Measurements from ENCODE around the gene NHLRC3.

NHLRC3 gene

GRCh38 chr13:39023316-39023715, 14.9 kb upstream of the NHLRC3 start:
- Histone ChIP-seq H3K4me3 (ENCODE audit: low read length in 2 of 2) (no peak overlapping the region), H3K4me1 (ENCODE audit: control insufficient read depth in 2 of 2, insufficient read depth in 2 of 2, low read length in 2 of 2) (peaks cover 10 to 17% of the 10 kb centered on the region in 2 donors), H3K9ac (ENCODE audit: low read depth in 1 of 2, low read length in 2 of 2) (no peak overlapping the region), H3K27me3 (ENCODE audit: control insufficient read depth in 2 of 2, insufficient read depth in 2 of 2, low read length in 2 of 2) (no peaks in the 10 kb centered on the region), H3K9me3 (ENCODE audit: control insufficient read depth in 2 of 2, low read length in 2 of 2) (no peaks in the 10 kb centered on the region), H3K27ac (ENCODE audit: low read depth in 2 of 2, low read length in 2 of 2) (no peak overlapping the region), H3K36me3 (ENCODE audit: control insufficient read depth in 2 of 2, insufficient read depth in 2 of 2, low read length in 2 of 2) (peaks cover 36 to 40% of the 10 kb centered on the region in 2 donors)

- Histone ChIP-seq H3K9me3 (ENCODE audit: control insufficient read depth in 2 of 2, low read length in 2 of 2) (no peaks in the 10 kb centered on the region), H3K4me1 (ENCODE audit: control insufficient read depth in 2 of 2, insufficient read depth in 2 of 2, low read length in 2 of 2) (peaks cover 10 to 17% of the 10 kb centered on the region in 2 donors), H3K27ac (ENCODE audit: low read depth in 2 of 2, low read length in 2 of 2) (no peak overlapping the region), H3K9ac (ENCODE audit: low read depth in 1 of 2, low read length in 2 of 2) (no peak overlapping the region), H3K27me3 (ENCODE audit: control insufficient read depth in 2 of 2, insufficient read depth in 2 of 2, low read length in 2 of 2) (no peaks in the 10 kb centered on the region), H3K36me3 (ENCODE audit: control insufficient read depth in 2 of 2, insufficient read depth in 2 of 2, low read length in 2 of 2) (peaks cover 39 to 44% of the 10 kb centered on the region in 2 donors), H3K4me3 (ENCODE audit: low read length in 2 of 2) (no peak overlapping the region)
Observed at GRCh38 chr13:39023761-39024160, 14.5 kb upstream of the NHLRC3 start.

- Histone ChIP-seq H3K4me3 (ENCODE audit: low read length in 2 of 2) (no peak overlapping the region), H3K36me3 (ENCODE audit: control insufficient read depth in 2 of 2, insufficient read depth in 2 of 2, low read length in 2 of 2) (peaks cover 39 to 45% of the 10 kb centered on the region in 2 donors), H3K27ac (ENCODE audit: low read depth in 2 of 2, low read length in 2 of 2) (peak overlapping the region in 1 of 2 donors; percentile 19), H3K9me3 (ENCODE audit: control insufficient read depth in 2 of 2, low read length in 2 of 2) (no peaks in the 10 kb centered on the region), H3K27me3 (ENCODE audit: control insufficient read depth in 2 of 2, insufficient read depth in 2 of 2, low read length in 2 of 2) (no peaks in the 10 kb centered on the region), H3K9ac (ENCODE audit: low read depth in 1 of 2, low read length in 2 of 2) (no peak overlapping the region), H3K4me1 (ENCODE audit: control insufficient read depth in 2 of 2, insufficient read depth in 2 of 2, low read length in 2 of 2) (peaks cover 10 to 17% of the 10 kb centered on the region in 2 donors)
Observed at GRCh38 chr13:39025433-39025839, 12.8 kb upstream of the NHLRC3 start.

GRCh38 chr13:39032150-39032549, 6.1 kb upstream of the NHLRC3 start:
- Histone ChIP-seq H3K9me3 (ENCODE audit: control insufficient read depth in 2 of 2, low read length in 2 of 2) (no peaks in the 10 kb centered on the region), H3K4me3 (ENCODE audit: low read length in 2 of 2) (no peak overlapping the region), H3K4me1 (ENCODE audit: control insufficient read depth in 2 of 2, insufficient read depth in 2 of 2, low read length in 2 of 2) (peaks cover 9 to 12% of the 10 kb centered on the region in 2 donors), H3K27me3 (ENCODE audit: control insufficient read depth in 2 of 2, insufficient read depth in 2 of 2, low read length in 2 of 2) (no peaks in the 10 kb centered on the region), H3K36me3 (ENCODE audit: control insufficient read depth in 2 of 2, insufficient read depth in 2 of 2, low read length in 2 of 2) (peaks cover 9 to 18% of the 10 kb centered on the region in 2 donors), H3K27ac (ENCODE audit: low read depth in 2 of 2, low read length in 2 of 2) (no peak overlapping the region), H3K9ac (ENCODE audit: low read depth in 1 of 2, low read length in 2 of 2) (no peak overlapping the region)

GRCh38 chr13:39034085-39034484, 4.2 kb upstream of the NHLRC3 start:
- Histone ChIP-seq H3K27ac (ENCODE audit: low read depth in 2 of 2, low read length in 2 of 2) (no peak overlapping the region), H3K27me3 (ENCODE audit: control insufficient read depth in 2 of 2, insufficient read depth in 2 of 2, low read length in 2 of 2) (no peaks in the 10 kb centered on the region), H3K4me3 (ENCODE audit: low read length in 2 of 2) (no peak overlapping the region), H3K9me3 (ENCODE audit: control insufficient read depth in 2 of 2, low read length in 2 of 2) (no peaks in the 10 kb centered on the region), H3K9ac (ENCODE audit: low read depth in 1 of 2, low read length in 2 of 2) (no peak overlapping the region), H3K4me1 (ENCODE audit: control insufficient read depth in 2 of 2, insufficient read depth in 2 of 2, low read length in 2 of 2) (peaks cover 12% of the 10 kb centered on the region in 2 donors), H3K36me3 (ENCODE audit: control insufficient read depth in 2 of 2, insufficient read depth in 2 of 2, low read length in 2 of 2) (peaks cover 0 to 8% of the 10 kb centered on the region in 2 donors)

GRCh38 chr13:39035204-39035603, 3.1 kb upstream of the NHLRC3 start:
- peak overlapping the region; percentile 46 to 99 for H3K4me3 ChIP-seq (ENCODE audit: low read length in 2 of 2)

GRCh38 chr13:39035799-39036198, 2.5 kb upstream of the NHLRC3 start:
- no peak overlapping the region for H3K27ac ChIP-seq (ENCODE audit: low read depth in 2 of 2, low read length in 2 of 2)
- peaks cover 0 to 7% of the 10 kb centered on the region in 2 donors for H3K36me3 ChIP-seq (ENCODE audit: control insufficient read depth in 2 of 2, insufficient read depth in 2 of 2, low read length in 2 of 2)
- H3K9ac ChIP-seq (ENCODE audit: low read depth in 1 of 2, low read length in 2 of 2), result peak overlapping the region in 1 of 2 donors; percentile 15
- H3K4me1 ChIP-seq (ENCODE audit: control insufficient read depth in 2 of 2, insufficient read depth in 2 of 2, low read length in 2 of 2), result peaks cover 12 to 19% of the 10 kb centered on the region in 2 donors
- peak overlapping the region; percentile 99 to 100 for H3K4me3 ChIP-seq (ENCODE audit: low read length in 2 of 2)
- no peaks in the 10 kb centered on the region for H3K27me3 ChIP-seq (ENCODE audit: control insufficient read depth in 2 of 2, insufficient read depth in 2 of 2, low read length in 2 of 2)
- H3K9me3 ChIP-seq (ENCODE audit: control insufficient read depth in 2 of 2, low read length in 2 of 2), result no peaks in the 10 kb centered on the region

More at GRCh38 chr13:39035204-39035603, 3.1 kb upstream of the NHLRC3 start:
- peak overlapping the region in 1 of 2 donors; percentile 15 for H3K9ac ChIP-seq (ENCODE audit: low read depth in 1 of 2, low read length in 2 of 2)
- no peaks in the 10 kb centered on the region for H3K9me3 ChIP-seq (ENCODE audit: control insufficient read depth in 2 of 2, low read length in 2 of 2)
- H3K27me3 ChIP-seq (ENCODE audit: control insufficient read depth in 2 of 2, insufficient read depth in 2 of 2, low read length in 2 of 2), result no peaks in the 10 kb centered on the region
- H3K27ac ChIP-seq (ENCODE audit: low read depth in 2 of 2, low read length in 2 of 2), result no peak overlapping the region
- peaks cover 12 to 15% of the 10 kb centered on the region in 2 donors for H3K4me1 ChIP-seq (ENCODE audit: control insufficient read depth in 2 of 2, insufficient read depth in 2 of 2, low read length in 2 of 2)
- peaks cover 0 to 8% of the 10 kb centered on the region in 2 donors for H3K36me3 ChIP-seq (ENCODE audit: control insufficient read depth in 2 of 2, insufficient read depth in 2 of 2, low read length in 2 of 2)

GRCh38 chr13:39036212-39036611, 2.0 kb upstream of the NHLRC3 start:
- no peaks in the 10 kb centered on the region for H3K27me3 ChIP-seq (ENCODE audit: control insufficient read depth in 2 of 2, insufficient read depth in 2 of 2, low read length in 2 of 2)
- peak overlapping the region; percentile 29 to 87 for H3K9ac ChIP-seq (ENCODE audit: low read depth in 1 of 2, low read length in 2 of 2)
- H3K27ac ChIP-seq (ENCODE audit: low read depth in 2 of 2, low read length in 2 of 2), result no peak overlapping the region
- peaks cover 0 to 5% of the 10 kb centered on the region in 2 donors for H3K36me3 ChIP-seq (ENCODE audit: control insufficient read depth in 2 of 2, insufficient read depth in 2 of 2, low read length in 2 of 2)
- H3K9me3 ChIP-seq (ENCODE audit: control insufficient read depth in 2 of 2, low read length in 2 of 2), result no peaks in the 10 kb centered on the region
- peak overlapping the region; percentile 99 to 100 for H3K4me3 ChIP-seq (ENCODE audit: low read length in 2 of 2)
- H3K4me1 ChIP-seq (ENCODE audit: control insufficient read depth in 2 of 2, insufficient read depth in 2 of 2, low read length in 2 of 2), result peaks cover 12 to 19% of the 10 kb centered on the region in 2 donors

GRCh38 chr13:39037410-39037879, 811 bp upstream of the NHLRC3 start:
- H3K4me3 ChIP-seq (ENCODE audit: low read length in 2 of 2), result peak overlapping the region; percentile 99 to 100
- peak overlapping the region; percentile 87 to 93 for H3K9ac ChIP-seq (ENCODE audit: low read depth in 1 of 2, low read length in 2 of 2)
- peaks cover 12 to 19% of the 10 kb centered on the region in 2 donors for H3K4me1 ChIP-seq (ENCODE audit: control insufficient read depth in 2 of 2, insufficient read depth in 2 of 2, low read length in 2 of 2)

GRCh38 chr13:39038569-39039030, 344 bp downstream of the NHLRC3 start:
- Histone ChIP-seq H3K9me3 (ENCODE audit: control insufficient read depth in 2 of 2, low read length in 2 of 2) (no peaks in the 10 kb centered on the region), H3K9ac (ENCODE audit: low read depth in 1 of 2, low read length in 2 of 2) (peak overlapping the region; percentile 87 to 93), H3K36me3 (ENCODE audit: control insufficient read depth in 2 of 2, insufficient read depth in 2 of 2, low read length in 2 of 2) (no peaks in the 10 kb centered on the region), H3K4me3 (ENCODE audit: low read length in 2 of 2) (peak overlapping the region; percentile 99 to 100), H3K27me3 (ENCODE audit: control insufficient read depth in 2 of 2, insufficient read depth in 2 of 2, low read length in 2 of 2) (no peaks in the 10 kb centered on the region), H3K4me1 (ENCODE audit: control insufficient read depth in 2 of 2, insufficient read depth in 2 of 2, low read length in 2 of 2) (peaks cover 12 to 19% of the 10 kb centered on the region in 2 donors), H3K27ac (ENCODE audit: low read depth in 2 of 2, low read length in 2 of 2) (peak overlapping the region; percentile 86 to 87)

More at GRCh38 chr13:39037410-39037879, 811 bp upstream of the NHLRC3 start:
- no peaks in the 10 kb centered on the region for H3K27me3 ChIP-seq (ENCODE audit: control insufficient read depth in 2 of 2, insufficient read depth in 2 of 2, low read length in 2 of 2)
- no peaks in the 10 kb centered on the region for H3K9me3 ChIP-seq (ENCODE audit: control insufficient read depth in 2 of 2, low read length in 2 of 2)
- peak overlapping the region; percentile 86 to 87 for H3K27ac ChIP-seq (ENCODE audit: low read depth in 2 of 2, low read length in 2 of 2)
- no peaks in the 10 kb centered on the region for H3K36me3 ChIP-seq (ENCODE audit: control insufficient read depth in 2 of 2, insufficient read depth in 2 of 2, low read length in 2 of 2)

Data from mucosa of rectum (tissue), 2 donors.